Measurements from ENCODE around the gene NMUR2.

The NMUR2 gene, protein sequence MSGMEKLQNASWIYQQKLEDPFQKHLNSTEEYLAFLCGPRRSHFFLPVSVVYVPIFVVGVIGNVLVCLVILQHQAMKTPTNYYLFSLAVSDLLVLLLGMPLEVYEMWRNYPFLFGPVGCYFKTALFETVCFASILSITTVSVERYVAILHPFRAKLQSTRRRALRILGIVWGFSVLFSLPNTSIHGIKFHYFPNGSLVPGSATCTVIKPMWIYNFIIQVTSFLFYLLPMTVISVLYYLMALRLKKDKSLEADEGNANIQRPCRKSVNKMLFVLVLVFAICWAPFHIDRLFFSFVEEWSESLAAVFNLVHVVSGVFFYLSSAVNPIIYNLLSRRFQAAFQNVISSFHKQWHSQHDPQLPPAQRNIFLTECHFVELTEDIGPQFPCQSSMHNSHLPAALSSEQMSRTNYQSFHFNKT

DNA sequence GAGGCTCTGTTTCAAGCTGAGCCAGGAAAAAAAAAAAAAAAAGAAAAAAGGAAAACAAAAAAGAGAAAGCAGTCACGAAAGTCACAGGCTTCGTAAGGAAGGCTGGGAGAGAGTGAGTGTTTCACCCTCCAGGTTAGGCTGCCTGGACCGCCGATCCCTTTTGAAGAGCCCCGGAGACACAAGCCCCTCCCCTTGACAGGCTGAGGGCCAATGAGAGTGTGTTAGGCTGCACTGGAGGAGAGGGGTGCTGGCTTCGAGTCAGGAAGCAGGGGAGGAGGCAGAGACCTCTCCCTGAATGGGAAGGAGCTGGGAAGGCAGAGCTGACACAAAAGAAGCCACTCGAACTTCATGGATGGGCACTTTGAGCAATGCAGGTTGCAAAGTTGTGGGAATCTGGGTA is at the start of gene NMUR2:
NMUR2 (minus strand) TSS at position 135 of the 400 bp plus-strand sequence. CDS start 166 bp downstream, outside the sequence.
- ATAC-seq, result no peak

DNA sequence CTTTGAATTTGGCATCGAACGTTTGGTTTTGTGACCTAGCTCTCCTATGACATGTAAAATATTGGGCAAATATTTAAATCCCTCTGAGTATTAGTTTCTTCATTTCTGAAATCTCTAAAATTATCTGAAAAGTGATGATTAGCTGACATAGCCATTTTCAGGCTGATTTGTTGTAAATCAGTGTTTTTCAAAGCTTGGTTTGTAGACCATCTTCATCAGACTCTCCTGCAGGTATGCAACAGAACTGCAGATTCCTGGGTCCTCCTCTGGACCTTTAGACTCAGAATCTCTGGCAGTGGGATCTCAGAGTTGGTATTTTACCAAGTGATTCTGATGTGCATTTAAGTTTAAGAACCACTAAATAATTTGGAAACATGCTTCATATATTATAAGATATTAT is 38.9 kb upstream of the NMUR2 start:
- ATAC-seq, result no peak

DNA sequence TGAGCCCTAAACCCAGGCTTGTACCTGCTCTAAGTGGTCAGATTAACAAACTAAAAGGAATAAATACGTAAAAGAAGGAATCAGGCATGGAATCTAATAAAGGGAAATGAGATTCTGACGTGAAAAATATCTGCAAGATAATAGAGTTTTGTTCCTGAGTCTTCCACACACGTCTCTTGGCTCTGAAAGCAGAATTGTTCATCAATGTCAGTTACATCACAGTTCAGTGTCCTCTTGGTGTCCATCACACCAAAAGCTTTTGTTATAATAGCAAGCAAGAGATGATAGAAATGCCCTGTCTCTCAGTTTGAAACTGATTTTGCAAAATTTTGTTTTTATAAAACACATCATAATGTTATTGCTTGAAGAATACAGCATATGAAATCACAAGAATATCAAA is 34.7 kb upstream of the NMUR2 start:
- no peak for ATAC-seq

DNA sequence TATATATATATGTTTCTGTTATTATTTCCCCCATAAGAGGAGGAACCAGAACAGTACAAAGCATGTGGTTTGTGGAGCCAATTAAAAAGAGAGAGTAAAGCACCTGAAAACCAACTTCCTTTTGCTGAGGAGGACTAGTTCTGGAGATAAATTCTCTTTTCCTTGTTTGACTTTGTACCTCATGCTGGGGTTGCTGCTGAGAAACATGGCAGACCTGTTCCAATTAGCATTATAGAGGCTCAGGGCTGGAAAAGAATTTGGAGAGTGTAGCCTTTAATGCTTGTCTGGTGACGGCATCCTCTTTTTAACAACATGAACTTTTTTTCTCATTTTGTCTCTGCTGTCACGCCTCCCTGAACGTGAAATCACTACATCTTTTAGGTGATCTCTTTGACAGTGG is 32.8 kb upstream of the NMUR2 start:
- ATAC-seq, result no peak

DNA sequence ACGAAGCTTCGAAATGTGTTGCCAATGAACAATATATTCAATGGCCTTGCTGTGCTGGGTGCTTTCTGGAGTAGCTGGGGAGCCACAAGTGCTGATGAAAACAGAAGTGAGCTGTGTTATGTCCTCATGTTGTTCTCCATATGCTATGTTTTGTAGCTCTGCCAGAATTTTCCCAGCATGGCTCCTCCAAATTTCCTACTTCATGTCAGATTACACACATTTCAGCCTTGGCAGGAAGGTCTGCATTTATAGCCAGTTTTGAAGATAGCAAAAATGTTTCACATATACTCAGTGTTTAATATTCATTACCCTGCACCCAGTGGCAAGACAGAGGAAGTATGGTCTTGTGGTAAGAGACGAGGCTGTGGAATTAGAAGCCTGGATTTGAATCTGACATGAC is 22.6 kb upstream of the NMUR2 start:
- no peak for ATAC-seq

DNA sequence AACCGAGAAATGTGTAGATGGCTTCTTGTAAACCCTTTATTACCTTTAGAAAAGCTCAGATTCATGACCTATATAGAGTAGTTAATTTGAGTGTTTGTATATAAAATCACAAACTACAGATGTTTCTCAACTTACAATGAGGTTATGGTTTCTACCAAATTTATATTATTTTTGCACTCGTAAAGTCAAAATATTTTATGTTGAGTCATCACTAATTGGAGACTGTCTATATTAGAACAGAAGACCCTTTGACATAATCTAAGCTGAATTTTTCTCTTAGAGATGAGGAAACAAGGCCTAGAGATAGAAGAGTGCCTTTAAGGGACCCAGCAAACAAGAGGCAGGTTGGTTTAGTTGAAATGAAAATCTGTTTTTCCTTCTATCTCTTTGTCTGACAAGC is 20.0 kb upstream of the NMUR2 start:
- ATAC-seq, result no peak

DNA sequence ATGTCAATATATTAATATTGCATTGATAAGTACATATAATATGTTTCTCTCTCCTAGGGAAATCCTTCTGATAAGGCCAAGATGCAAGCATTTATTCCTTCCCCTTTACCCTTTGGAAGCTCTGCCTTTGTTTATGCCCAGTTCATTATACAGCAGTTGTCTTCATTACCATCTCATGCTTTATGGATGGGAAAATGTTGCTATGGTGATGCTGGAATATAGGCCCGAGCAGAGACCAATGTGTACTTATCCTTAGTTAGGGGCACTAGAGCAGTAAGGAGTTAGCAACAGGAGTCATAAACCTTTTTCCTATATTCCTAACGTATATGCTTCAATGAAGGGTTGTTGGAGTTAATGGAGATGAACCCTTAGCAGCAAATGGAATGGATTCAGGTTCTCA is 19.4 kb upstream of the NMUR2 start:
- ATAC-seq, result no peak

DNA sequence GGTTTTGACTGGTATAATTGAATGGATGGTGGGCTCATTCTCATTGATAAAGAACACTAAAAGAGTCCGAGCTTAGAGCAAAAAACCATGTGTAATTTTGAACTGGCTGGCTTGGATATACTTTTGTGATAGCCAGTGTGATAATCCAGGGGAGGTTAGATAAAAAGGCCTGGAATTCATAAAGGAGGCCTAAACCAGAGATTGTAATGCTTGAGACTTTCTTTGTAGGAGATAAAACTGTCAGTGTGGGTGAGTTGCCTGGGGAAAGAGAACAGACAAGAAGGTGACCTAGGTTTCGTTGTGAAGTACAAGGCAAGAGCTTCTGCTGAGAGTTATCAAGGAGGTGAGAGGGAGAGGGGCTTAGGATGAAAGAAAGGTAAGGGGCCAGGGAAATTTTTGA is 17.0 kb upstream of the NMUR2 start:
- ATAC-seq, result no peak

DNA sequence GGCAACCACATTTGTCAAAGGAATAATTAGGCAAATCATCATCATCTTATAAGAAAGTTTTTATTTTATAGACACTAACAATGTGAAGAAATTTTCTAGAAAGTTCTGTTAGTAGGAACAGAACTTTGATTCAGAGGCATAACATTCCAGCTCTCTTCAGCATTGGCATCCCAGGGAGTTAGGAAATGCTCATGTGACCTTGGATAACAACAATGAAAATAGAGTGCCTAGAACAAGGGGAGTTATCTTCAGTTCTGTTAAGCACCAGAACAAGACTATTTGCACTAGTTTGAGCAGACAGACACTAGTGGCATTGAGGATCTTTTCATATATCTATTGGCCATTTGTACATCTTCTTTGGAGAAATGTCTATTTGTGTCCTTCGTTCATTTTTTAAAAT is 7.0 kb upstream of the NMUR2 start:
- no peak for ATAC-seq

DNA sequence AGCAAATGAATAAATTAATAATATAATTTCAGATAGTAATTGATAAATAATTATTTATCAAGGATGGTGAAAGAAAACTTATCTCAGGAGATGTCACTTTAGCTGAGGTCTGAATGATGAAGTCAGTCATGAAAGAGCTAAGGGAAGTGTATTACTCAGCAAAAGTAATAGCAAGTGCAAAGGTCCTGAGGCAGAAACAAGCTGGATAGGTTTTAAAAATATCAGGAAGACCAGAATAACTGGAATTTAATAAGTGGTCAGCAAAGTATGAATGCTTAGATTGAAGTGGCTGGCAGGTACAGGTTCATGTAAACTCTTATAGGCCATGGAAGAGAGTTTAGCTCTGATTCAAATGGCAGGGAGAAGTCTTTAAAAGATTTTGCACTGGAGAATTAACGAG is 1.0 kb upstream of the NMUR2 start:
- no peak for ATAC-seq

DNA sequence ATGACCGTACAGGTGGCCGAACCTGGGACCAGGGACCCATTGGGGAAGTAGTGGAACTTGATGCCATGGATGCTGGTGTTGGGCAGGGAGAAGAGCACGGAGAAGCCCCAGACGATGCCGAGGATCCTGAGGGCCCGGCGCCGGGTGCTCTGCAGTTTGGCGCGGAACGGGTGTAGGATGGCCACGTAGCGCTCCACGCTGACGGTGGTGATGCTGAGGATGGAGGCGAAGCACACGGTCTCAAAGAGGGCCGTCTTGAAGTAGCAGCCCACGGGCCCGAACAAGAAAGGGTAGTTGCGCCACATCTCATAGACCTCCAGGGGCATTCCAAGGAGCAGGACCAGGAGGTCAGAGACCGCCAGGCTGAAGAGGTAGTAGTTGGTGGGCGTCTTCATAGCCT is 585 bp downstream of the NMUR2 start:
- ATAC-seq, result no peak

DNA sequence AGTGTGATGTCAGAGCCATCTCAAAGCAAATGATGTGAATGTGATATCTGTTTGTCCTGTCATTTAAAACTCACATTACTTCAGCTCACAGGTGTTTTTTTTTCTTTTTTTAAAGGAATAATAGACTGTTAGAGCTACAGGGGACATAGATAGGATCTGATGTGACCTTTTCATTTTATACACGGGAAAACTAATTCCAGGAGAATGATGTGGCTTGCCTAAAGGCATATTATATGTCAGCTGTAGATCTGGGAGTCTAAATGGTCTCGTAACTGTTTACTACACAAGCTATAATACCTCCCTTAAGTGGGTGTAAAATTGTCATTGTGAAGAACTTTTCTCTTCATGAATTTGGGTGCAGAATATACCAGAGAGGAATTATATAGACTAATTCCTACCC is 2.0 kb downstream of the NMUR2 start:
- no peak for ATAC-seq

DNA sequence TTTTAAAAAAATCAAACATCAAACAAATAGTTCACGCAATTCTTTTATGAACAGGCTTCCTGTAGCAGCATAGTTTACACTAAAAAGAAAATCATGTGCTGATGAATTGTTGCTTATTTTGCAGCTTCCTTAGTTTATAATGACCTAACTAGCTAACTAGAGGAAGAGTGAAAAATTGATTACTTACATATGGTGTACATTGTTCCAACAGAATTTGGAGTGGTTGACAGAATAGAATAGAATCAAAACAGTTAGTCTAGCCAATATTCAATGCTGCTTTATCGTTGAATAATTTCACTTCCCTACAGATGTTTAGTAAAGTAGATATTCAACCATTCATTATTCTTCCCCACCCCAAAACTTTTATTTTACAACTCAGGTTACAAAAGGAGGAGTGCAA is 4.2 kb downstream of the NMUR2 start:
- no peak for ATAC-seq

DNA sequence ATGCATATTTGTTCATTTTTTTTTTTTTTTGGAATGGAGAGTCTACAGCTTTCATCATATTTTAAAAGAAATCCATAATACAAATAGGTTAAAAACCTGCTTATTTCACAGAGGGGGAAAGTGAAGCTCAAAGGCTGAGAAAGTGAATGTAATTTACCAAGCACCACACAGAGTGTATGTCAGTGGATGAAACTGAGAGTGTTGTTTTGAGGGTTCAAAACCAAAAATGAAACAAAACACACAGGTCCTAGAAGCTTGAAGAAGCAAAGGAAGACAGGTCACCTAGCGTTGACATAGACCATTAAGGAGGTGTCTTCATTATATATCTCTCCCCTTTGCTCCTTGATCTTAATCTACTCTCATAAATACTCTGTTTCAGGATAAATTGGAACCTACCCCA is 7.5 kb downstream of the NMUR2 start:
- no peak for ATAC-seq

DNA sequence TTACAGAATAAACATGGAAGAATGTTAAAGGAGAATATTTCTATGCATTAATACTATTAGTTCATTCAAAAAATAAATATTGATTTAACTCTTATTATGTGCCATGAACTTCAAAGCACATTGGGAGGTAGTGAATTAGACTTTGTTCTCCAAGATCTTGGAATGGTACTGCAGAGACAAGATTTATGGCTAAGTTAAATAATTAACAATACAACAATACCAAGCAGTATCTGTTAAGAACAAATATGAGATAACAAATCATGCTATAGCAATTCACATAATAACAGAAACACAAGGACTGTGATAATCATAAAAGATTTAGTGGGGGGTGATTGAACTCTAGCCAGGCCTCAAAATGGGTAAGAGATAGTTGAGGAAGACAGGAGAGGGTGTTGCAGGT is 11.6 kb downstream of the NMUR2 start:
- no peak for ATAC-seq

DNA sequence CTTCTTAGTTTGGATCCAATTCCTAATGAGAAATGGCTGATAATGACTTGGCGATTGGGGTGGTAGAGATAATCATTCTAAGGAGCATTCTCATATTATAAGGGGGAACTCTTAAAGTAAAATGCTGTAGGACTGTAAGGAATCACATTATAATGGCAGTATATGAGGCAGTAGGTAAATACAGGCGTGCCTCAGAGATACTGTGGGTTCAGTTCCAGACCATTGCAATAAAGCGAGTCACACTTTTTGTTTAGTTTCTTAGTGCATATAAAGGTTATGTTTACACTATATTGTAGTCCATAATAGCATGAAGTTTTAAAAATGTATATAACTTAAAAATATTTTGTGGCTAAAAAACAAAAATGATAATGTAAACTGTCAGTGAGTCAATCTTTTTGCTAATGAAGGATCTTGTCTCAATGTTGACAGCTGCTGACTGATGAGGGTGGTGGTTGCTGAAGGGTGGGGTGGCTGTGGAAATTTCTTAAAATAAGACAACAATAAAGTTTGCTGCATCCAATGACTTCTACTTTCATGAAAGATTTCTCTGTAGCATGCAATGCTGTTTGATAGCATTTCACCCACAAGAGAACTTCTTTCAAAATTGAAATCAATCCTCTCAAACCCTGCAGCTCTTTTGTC is 15.8 kb downstream of the NMUR2 start:
- no peak for ATAC-seq

DNA sequence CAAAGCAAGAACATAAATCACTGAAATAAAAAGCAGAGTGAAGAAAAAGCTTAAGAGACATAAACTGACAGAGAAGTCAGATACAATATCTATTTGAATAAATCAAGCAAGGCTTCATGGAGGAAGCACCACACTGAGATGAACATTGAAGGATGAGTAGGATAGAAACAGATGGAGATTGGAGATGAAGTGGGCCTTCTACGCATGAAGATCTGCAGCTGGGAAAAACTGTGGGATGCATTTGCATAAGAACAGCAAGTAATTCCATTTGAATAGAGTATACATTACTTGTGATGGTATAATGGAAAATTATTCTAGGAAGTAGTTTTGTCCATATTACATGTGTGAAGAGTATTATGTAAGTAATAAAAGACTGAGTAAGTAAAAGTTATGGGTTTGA is 16.5 kb downstream of the NMUR2 start:
- no peak for ATAC-seq

DNA sequence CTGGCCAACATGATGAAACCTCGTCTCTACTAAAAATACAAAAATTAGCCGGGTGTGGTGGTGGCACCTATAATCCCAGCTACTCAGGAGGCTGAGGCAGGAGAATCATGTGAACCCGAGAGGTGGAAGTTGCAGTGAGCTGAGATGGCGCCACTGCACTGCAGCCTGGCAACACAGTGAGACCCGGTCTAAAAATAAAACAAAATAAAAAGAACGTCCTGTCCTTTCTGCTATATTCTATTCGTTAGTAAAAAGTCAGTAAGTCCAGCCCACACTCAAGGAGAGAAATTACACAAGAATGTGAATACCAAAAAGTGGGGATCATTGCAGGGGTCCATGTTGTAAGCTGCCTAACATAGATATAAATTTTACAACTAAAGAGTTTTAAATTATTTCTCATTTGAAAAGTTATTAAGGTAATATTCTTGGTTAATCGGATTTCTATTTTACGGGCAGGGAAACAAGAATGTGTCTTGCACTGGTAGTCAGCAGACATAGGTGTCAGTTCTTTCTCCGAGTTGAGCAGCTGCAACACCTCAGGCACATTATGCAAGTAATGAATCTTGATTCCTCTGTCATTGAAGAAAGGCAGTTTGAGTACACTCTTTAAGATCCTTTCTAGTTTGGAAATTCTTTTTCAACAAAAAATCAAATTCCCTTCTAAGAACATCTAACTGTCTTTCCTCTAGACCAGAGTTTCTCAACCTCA is 24.5 kb downstream of the NMUR2 start:
- no peak for ATAC-seq

DNA sequence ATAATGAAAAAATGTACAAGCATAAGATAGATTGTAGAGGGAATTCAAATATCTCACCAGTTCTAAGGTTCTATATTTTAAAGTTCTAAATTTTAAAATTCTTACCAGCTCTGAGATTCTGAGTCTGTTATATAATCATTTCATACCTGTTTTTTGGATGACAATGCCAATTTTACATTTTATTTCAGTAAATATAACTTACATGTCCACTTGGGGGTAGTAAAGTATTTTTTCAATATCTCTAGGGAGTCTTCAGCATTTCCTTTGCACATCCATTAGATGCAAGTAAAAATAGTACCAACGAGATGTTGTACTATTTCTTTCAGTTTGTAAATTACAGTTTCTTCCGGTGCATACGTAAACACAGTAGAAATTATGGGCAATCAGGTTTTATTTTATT is 25.7 kb downstream of the NMUR2 start:
- ATAC-seq, result no peak

DNA sequence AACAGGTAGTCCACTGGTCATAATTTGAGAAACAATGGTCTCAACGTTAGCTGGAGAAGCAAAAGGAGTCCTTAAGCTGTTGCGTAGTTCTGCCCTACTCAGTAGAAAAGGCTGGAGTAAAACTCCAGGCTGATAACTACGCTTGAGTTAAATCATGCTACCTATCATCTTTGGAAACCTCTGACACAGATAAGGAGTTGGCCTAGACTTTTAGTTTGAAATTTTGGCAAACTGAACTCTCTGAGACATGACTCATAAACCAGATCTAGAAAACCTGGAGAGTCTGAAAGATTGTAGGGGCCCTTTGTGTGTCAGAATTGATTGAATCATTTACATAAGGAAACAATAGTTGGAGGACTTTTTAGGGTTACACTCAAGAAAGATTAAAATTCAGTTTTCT is 26.3 kb downstream of the NMUR2 start:
- ATAC-seq, result no peak

DNA sequence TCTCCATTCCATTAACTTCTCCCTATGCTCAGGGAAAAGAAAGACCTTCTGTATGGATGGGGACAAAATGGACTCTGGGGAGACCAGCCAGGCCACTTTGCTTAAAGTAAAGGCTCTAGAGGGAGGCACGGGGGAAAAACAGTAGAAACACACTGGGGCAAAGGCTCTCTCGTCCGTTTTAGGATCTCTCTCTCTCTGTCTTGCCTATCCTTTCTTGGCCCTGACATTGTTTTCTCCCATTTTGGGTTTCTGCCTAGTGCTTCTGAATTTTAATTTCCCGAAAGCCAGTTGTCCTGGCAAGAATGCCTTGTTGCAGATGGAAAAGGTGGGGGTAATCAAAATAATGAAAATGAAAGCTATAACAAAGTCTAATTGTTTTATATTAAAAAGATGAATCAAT is 28.2 kb downstream of the NMUR2 start:
- ATAC-seq, result no peak

DNA sequence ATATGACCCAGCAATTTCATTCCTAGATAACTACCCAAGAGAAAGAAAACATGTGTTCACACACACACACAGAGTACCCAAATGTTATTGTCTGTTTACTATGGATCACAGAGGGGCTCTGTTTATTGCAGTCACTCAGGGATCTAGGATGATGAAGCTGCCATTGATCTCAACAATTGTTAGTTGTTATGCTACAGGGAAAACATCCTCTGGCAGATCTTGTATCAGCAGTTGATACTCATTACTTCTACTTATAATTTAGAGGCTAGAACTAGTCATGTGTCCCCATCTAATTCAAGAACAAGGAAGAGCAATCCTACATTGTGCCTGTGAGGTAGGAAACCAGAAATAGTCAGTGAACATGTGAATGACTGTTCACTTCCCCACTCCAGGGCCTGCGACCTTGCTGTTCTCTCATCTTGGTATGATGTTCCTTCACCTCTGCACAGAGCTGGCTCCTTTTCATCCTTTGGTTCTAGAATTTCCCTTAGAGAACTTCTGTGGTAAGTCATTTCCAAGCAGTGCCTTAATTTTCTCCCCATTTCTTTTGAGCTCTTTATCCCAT is 30.3 kb downstream of the NMUR2 start:
- no peak for ATAC-seq

DNA sequence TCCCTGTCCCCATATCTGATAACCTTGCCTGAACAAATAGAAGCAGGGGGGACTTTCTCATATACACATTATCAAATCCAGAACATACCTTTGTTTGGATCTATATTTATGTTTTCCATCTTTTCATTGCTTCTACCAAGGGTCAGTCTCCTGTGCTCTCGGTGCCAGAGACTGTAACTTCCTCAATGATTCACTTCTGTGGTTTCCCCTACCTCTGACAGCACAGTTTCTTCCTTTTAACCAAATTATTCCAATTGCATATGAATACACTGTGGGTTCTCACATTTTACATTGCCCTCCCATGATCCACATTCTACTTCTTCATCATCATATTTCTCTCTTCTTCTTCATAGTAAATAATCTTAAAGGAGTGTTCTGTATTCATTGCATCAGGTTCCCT is 32.2 kb downstream of the NMUR2 start:
- ATAC-seq, result no peak

DNA sequence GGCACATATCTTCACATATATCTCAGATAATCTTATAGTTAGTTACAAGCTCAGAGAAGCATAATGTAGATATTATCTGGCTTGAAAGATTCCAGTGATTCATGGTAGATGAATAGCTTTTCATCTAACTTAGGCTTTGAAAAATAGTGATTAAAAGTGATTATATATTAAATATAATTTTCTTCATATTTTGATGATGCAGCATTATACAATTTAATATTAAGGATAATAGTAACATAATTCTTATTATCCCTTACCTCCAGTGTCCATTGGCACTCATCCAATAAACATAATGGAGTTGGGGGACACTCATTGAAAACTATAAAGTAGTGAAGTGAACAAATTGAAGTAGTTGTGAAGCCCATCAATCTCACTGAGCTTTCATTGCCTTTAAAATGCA is 35.8 kb downstream of the NMUR2 start:
- no peak for ATAC-seq
